ENCODE data around the gene FAM9B. TPM values are rescaled to one million over a fixed set of nuclear protein-coding genes. Genes with fewer than 3 reads are reported as not detected.

Gene FAM9B
- total RNA-seq, 2 donors from 2014 or later: not detected

GRCh38 chrX:9064694-9065093 is 30.8 kb upstream of the FAM9B start:
- DNase-seq (ENCODE audit: low spot score): no peak

DNA sequence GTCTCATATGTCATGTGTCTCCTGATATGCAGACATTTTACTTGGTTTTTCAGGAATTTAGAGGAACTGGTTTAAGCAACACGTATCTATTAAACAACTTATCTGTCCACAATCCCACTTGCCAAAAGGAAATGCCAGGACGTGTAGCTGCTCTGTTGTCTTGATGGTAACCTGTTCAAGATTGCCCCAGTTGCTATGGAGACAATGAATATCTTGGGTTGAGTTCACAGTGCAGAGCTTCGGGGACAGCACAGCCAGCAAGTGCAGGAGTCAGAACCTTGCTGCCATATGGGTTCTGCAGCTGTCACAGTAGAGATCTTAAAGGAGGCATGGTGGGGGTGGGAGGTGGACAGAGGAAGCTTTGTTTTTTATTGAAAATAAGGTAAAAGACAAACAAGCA is 28.7 kb upstream of the FAM9B start:
- TF ChIP-seq, protein P1, sequence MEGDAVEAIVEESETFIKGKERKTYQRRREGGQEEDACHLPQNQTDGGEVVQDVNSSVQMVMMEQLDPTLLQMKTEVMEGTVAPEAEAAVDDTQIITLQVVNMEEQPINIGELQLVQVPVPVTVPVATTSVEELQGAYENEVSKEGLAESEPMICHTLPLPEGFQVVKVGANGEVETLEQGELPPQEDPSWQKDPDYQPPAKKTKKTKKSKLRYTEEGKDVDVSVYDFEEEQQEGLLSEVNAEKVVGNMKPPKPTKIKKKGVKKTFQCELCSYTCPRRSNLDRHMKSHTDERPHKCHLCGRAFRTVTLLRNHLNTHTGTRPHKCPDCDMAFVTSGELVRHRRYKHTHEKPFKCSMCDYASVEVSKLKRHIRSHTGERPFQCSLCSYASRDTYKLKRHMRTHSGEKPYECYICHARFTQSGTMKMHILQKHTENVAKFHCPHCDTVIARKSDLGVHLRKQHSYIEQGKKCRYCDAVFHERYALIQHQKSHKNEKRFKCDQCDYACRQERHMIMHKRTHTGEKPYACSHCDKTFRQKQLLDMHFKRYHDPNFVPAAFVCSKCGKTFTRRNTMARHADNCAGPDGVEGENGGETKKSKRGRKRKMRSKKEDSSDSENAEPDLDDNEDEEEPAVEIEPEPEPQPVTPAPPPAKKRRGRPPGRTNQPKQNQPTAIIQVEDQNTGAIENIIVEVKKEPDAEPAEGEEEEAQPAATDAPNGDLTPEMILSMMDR (IDR thresholded peaks at IDR 0.05): no peak
- no peak for DNase-seq (ENCODE audit: low spot score)
- Histone ChIP-seq H3K4me3 (no peak overlapping the region), H3K4me1 (no peaks in the 10 kb centered on the region), H3K9me3 (peaks cover 0 to 12% of the 10 kb centered on the region in 2 donors), H3K27me3 (no peaks in the 10 kb centered on the region), H3K36me3 (no peaks in the 10 kb centered on the region), H3K27ac (no peak overlapping the region)

More at GRCh38 chrX:9064694-9065093, 30.8 kb upstream of the FAM9B start:
- no peaks in the 10 kb centered on the region for H3K36me3 ChIP-seq
- H3K4me3 ChIP-seq: no peak overlapping the region
- no peaks in the 10 kb centered on the region for H3K4me1 ChIP-seq
- TF ChIP-seq, protein P1 (IDR thresholded peaks at IDR 0.05): no peak
- H3K27me3 ChIP-seq: no peaks in the 10 kb centered on the region
- H3K27ac ChIP-seq: no peak overlapping the region
- H3K9me3 ChIP-seq: peaks cover 0 to 12% of the 10 kb centered on the region in 2 donors

- Histone ChIP-seq H3K36me3 (no peaks in the 10 kb centered on the region), H3K4me3 (no peak overlapping the region), H3K27ac (no peak overlapping the region), H3K9me3 (no peaks in the 10 kb centered on the region), H3K4me1 (no peaks in the 10 kb centered on the region), H3K27me3 (no peaks in the 10 kb centered on the region)
- DNase-seq (ENCODE audit: low spot score): no peak
- TF ChIP-seq, protein P1 (IDR thresholded peaks at IDR 0.05): no peak
These were observed 21.4 kb upstream of the FAM9B start for GRCh38 chrX:9055354-9055753.

DNA sequence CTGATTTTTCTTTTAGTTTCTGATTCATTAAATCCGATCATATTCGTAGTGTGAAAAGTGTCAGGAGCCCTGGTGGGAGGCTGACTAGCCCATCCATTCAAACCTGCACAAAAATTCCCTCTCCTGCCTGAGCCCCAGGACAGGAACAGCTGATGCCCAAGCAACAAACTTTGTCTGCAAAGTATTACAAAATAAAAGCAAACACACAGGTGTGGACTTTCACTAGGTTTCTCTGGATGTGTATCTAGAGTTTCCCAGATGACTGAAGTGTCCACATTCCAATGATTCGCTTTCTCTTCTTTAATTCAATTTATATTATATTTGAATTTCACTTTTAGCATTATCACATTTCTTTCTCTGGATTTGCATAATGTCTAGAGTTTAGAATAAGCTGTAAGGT is 18.2 kb upstream of the FAM9B start:
- H3K36me3 ChIP-seq: no peaks in the 10 kb centered on the region
- H3K4me1 ChIP-seq: no peaks in the 10 kb centered on the region
- H3K27ac ChIP-seq: no peak overlapping the region
- H3K27me3 ChIP-seq: no peaks in the 10 kb centered on the region
- no peak for DNase-seq (ENCODE audit: low spot score)
- H3K9me3 ChIP-seq: no peaks in the 10 kb centered on the region
- no peak overlapping the region for H3K4me3 ChIP-seq
- TF ChIP-seq, protein P1 (IDR thresholded peaks at IDR 0.05): no peak

GRCh38 chrX:9050331-9050730 is 16.4 kb upstream of the FAM9B start:
- Histone ChIP-seq H3K4me1 (no peaks in the 10 kb centered on the region), H3K9me3 (no peaks in the 10 kb centered on the region), H3K27ac (no peak overlapping the region), H3K36me3 (no peaks in the 10 kb centered on the region), H3K27me3 (no peaks in the 10 kb centered on the region), H3K4me3 (no peak overlapping the region)
- TF ChIP-seq, protein P1 (IDR thresholded peaks at IDR 0.05): no peak
- DNase-seq (ENCODE audit: low spot score): no peak

DNA sequence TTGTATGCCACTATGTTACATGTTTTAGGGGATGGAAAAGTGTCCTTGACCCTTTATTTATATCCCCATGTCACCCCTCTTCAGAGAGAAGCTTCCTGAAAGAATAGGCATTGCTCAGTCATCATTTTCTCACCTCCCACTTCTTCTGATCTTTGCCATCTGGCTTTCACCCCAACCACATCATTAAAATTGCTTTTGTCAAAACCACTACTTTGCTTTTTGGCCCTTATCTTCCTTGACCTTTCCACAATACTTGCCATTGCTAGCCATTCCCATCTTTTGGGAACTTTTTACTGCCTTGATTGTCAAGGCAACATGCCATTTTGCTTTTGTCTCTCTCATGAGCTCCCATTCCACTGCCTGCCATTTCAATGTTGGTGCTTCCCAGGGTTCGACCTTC is 14.9 kb upstream of the FAM9B start:
- Histone ChIP-seq H3K27me3 (no peaks in the 10 kb centered on the region), H3K9me3 (no peaks in the 10 kb centered on the region), H3K4me1 (no peaks in the 10 kb centered on the region), H3K36me3 (no peaks in the 10 kb centered on the region), H3K4me3 (no peak overlapping the region), H3K27ac (no peak overlapping the region)
- DNase-seq (ENCODE audit: low spot score): no peak
- TF ChIP-seq, protein P1 (IDR thresholded peaks at IDR 0.05): no peak

Measured in right atrium auricular region (tissue), 2 donors.